Renal cortical epithelial cell (primary cell): Measurements from ENCODE around the gene SLC35F6. TPM values are rescaled to one million over a fixed set of nuclear protein-coding genes. Genes with fewer than 3 reads are reported as not detected.
A peak's percentile ranks its signal among the peaks of the same experiment; 100 is the strongest.
"Not testable (repeated sequence)": the region's sequence is repeated elsewhere in the genome, so short reads cannot be mapped to it uniquely, and the experiment has no call there.

ENCODE experiments used
- DNase-seq: peaks from one replicate; pipeline ENCODE4 v3.0.0-alpha.2; 2011; ENCODE audit warnings: low read depth
- total RNA-seq: library from RNA; depleted of rRNA; stranded (reverse); fragments of >200 nt; gene quantifications from 2 replicates; pipeline ENCODE4 v1.2.3, GENCODE V29; 2014

SLC35F6 gene
- total RNA-seq, 1 donor from 2014 or later, result 62.2 TPM

GRCh38 chr2:26730549-26731344 lies 33.3 kb upstream of the SLC35F6 start:
- no peak for DNase-seq

- no peak for DNase-seq
These were observed 32.4 kb upstream of the SLC35F6 start for GRCh38 chr2:26731714-26732113.

- no peak for DNase-seq
These were observed 31.6 kb upstream of the SLC35F6 start for GRCh38 chr2:26732446-26732845.

- DNase-seq, result no peak
These were observed 30.7 kb upstream of the SLC35F6 start for GRCh38 chr2:26733413-26733812.

- DNase-seq, result peak; percentile 40
These were observed 29.0 kb upstream of the SLC35F6 start for GRCh38 chr2:26735097-26735496.

GRCh38 chr2:26735883-26736588 lies 28.0 kb upstream of the SLC35F6 start:
- DNase-seq, result no peak

GRCh38 chr2:26737221-26737620 lies 26.9 kb upstream of the SLC35F6 start:
- no peak for DNase-seq

- DNase-seq, result no peak
These were observed 25.6 kb upstream of the SLC35F6 start for GRCh38 chr2:26738481-26738880.

GRCh38 chr2:26739514-26739913 lies 24.6 kb upstream of the SLC35F6 start:
- DNase-seq, result no peak

GRCh38 chr2:26740346-26740745 lies 23.7 kb upstream of the SLC35F6 start:
- no peak for DNase-seq

- no peak for DNase-seq
These were observed 23.2 kb upstream of the SLC35F6 start for GRCh38 chr2:26740890-26741302.

GRCh38 chr2:26742048-26742770 lies 21.9 kb upstream of the SLC35F6 start:
- no peak for DNase-seq

GRCh38 chr2:26743852-26744251 lies 20.2 kb upstream of the SLC35F6 start:
- no peak for DNase-seq

GRCh38 chr2:26744953-26745352 lies 19.1 kb upstream of the SLC35F6 start:
- no peak for DNase-seq

GRCh38 chr2:26745609-26746327 lies 18.3 kb upstream of the SLC35F6 start:
- DNase-seq, result peak; percentile 57

GRCh38 chr2:26746934-26747333 lies 17.1 kb upstream of the SLC35F6 start:
- no peak for DNase-seq

GRCh38 chr2:26749787-26750420 lies 14.2 kb upstream of the SLC35F6 start:
- DNase-seq, result peak; percentile 67

- not testable (repeated sequence) for DNase-seq
These were observed 13.6 kb upstream of the SLC35F6 start for GRCh38 chr2:26750467-26750866.

- DNase-seq, result no peak
These were observed 11.4 kb upstream of the SLC35F6 start for GRCh38 chr2:26752656-26753055.

GRCh38 chr2:26754539-26754938 lies 9.5 kb upstream of the SLC35F6 start:
- no peak for DNase-seq

- DNase-seq, result peak; percentile 70
These were observed 9.0 kb upstream of the SLC35F6 start for GRCh38 chr2:26754972-26755670.
